Cardiac fibroblast (primary cell): ENCODE results near the gene CELF2.

ENCODE experiments used
- DNase-seq, 2 donors: peaks; one replicate each; pipeline versions ENCODE4 v3.0.0 to v3.0.0-alpha.2; 2010; ENCODE audit warnings: low read depth in 2 of 2
- H3K4me3 ChIP-seq, 2 donors: replicated peaks in 1 of 2; 1 replicate in 1 of 2; 2 replicates in 1 of 2; pipeline ENCODE4 v1.5.1; 2011; ENCODE audit warnings: low read depth in 2 of 2, low read length in 2 of 2, mild to moderate bottlenecking in 2 of 2, moderate library complexity in 1 of 2
- CTCF ChIP-seq: IDR thresholded peaks from one replicate; pipeline ENCODE4 v1.5.1; 2011; ENCODE audit warnings: low read depth, mild to moderate bottlenecking, low read length, inconsistent platforms

Gene CELF2

GRCh38 chr10:11229893-11230292 is 212.2 kb downstream of the CELF2 start:
- no peak for DNase-seq
- H3K4me3 ChIP-seq = no peak overlapping the region
- TF ChIP-seq CTCF = no peak

- no peak for DNase-seq
- H3K4me3 ChIP-seq = no peak overlapping the region
- TF ChIP-seq CTCF = no peak
Observed at GRCh38 chr10:11230498-11231167, 213.0 kb downstream of the CELF2 start.

- no peak for DNase-seq
- TF ChIP-seq CTCF = no peak
- no peak overlapping the region for H3K4me3 ChIP-seq
Observed at GRCh38 chr10:11231285-11231684, 213.6 kb downstream of the CELF2 start.

GRCh38 chr10:11232222-11232961 is 214.7 kb downstream of the CELF2 start:
- H3K4me3 ChIP-seq = no peak overlapping the region
- no peak for TF ChIP-seq CTCF
- no peak for DNase-seq

- no peak for DNase-seq
- TF ChIP-seq CTCF = no peak
- H3K4me3 ChIP-seq = no peak overlapping the region
Observed at GRCh38 chr10:11234857-11235531, 217.3 kb downstream of the CELF2 start.

- H3K4me3 ChIP-seq = no peak overlapping the region
- DNase-seq = no peak
- TF ChIP-seq CTCF = no peak
Observed at GRCh38 chr10:11235771-11236170, 218.1 kb downstream of the CELF2 start.
